NCI-H2107 treated with DMSO at 0.1 percent for 48 hours (cell line): Measurements from ENCODE around the gene NUDT9.
"Not testable (repeated sequence)": the region's sequence is repeated elsewhere in the genome, so short reads cannot be mapped to it uniquely, and the experiment has no call there.

Source experiments
- DNase-seq: peaks from one replicate; lab custom pipeline; 2025; ENCODE audit not compliant: unreplicated experiment; lab: John Stamatoyannopoulos, UW

NUDT9 gene

DNA sequence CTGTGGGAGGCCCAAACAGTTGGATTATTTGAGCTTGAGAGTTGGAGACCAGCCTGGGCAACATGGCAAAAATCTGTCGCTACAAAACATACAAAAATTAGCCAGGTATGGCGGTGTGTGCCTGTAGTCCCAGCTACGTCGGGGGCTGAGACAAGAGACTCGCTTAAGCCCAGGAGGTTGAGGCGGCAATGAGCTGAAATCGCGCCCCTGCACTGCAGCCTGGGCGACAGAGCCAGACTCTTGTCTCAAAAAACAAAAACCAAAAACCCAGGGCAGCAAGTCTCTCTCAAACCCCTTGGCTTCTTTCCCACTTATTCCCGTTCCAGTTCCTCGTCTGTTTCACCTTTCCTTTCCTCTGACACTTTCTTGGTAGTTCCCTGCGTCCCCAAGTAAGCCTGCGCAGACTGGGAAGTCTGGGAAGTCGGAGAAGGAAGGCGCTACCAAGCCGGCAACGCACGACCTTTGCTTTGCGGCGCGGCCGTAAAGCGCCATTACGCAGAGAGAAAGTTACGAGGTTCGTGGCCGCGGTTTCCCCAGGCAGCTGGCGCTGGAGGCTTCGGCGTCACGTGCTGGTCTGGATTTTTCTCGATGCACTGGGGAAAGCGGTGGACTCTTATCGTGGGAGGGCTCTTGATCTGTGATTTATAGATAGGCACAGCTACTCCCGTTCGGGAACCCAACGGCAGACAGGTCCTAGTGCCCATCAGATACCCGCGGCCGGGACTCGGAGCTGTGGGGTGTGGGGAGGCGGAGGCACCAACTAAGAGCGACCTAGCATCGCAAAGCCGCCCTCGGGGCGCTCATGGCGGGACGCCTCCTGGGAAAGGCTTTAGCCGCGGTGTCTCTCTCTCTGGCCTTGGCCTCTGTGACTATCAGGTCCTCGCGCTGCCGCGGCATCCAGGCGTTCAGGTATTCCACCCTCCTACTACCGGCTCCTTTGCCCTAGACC, at the start of gene NUDT9:
NUDT9 (plus strand) TSS at position 470 of the 949 bp plus-strand sequence; CDS start at position 803, 333 bp downstream.
- DNase-seq: peak; percentile 74

DNA sequence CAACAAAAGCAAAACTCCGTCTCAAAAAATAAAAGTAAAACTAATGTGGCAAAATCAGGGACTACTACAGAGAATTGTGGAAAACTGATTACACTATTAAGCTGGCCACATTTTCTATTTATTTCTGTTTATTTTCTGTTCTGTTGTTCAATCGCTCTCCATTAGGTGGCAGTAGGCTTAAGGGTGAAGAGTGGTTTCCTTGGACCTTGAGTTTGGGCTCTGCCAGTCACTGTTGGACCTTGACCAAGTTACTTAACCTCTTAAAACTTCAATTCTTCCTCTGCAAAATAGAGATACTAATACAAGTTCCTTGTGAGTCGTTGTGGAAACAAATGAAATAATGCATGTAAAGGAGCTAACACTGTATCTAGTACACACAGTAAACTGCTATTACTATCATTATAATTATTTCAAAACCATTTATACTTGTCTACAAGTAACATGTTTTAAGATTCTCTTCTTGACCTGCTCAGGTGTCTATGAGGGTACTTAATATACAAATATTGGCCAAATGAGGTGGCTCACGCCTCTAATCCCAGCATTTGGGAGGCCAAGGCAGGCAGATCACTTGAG, 46.6 kb upstream of the NUDT9 start:
- DNase-seq: no peak

- DNase-seq: no peak
These were observed 44.6 kb upstream of the NUDT9 start for GRCh38 chr4:87377816-87378215.

DNA sequence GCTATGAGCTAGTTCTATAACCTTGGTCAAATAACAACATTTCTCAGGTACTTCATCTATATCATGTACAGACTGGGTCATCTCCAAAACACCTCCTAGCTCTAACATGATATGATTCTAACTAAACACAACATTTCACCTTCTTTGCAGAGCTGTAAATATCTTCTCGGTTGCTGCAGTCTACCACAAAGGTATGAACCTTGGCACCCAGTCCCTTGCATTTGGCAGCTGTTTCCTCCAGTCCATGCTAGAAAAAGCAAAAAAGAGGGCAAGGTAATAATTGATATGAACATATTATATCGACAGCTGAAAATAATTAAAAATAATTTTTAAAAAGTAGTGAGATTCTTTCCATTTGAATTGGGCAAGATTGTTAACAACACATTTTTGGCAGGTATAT, 40.3 kb upstream of the NUDT9 start:
- no peak for DNase-seq

- no peak for DNase-seq
These were observed 39.4 kb upstream of the NUDT9 start for GRCh38 chr4:87382931-87383330.

- DNase-seq: not testable (repeated sequence)
These were observed 37.8 kb upstream of the NUDT9 start for GRCh38 chr4:87384466-87385132.

- DNase-seq: no peak
These were observed 35.1 kb upstream of the NUDT9 start for GRCh38 chr4:87387237-87387636.

DNA sequence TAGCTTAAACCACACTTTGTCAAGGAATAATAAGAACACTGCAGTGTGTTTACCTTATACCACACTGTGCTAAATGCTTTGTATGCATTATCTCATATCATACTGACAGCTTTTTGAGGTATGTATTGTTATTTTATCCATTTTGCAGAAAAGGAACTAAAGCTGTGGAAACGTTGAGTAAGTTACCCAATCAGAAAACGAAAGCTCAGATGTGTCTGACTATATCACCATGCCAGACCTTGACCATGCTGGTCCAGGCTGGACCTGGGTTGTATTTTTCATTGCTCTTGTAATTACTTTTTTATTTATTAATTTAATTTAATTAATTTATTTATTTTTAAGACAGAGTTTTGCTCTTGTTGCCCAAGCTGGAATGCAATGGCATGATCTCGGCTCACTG, 33.5 kb upstream of the NUDT9 start:
- DNase-seq: no peak

DNA sequence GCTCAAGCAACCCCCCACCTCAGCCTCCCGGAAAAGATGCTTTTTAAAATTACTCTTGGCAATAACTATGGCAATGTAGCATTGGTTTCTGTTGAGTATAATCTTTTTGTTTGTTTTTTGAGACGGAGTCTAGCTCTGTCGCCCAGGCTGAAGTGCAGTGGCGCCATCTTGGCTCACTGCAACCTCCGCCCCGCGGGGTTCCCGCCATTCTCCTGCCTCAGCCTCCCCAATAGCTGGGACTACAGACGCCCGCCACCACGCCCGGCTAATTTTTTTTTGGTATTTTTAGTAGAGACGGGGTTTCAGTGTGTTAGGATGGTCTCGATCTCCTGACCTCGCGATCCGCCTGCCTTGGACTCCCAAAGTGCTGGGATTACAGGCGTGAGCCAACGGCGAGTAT, 32.3 kb upstream of the NUDT9 start:
- DNase-seq: not testable (repeated sequence)

DNA sequence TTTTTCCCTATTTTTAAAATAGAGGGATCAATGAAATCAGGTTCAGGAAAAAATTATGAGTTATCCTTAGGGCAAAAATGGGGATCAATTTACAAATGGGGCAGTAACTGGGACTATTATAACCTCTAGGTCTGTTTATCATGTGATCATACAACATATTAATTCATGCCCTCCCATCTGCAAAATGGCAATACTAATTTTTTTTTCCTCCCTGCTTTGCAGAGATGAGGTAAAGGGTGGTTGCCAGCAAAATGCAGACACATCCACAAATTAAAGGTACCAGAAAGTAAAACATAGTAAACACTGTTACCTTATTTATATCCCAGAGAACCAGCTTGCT, 31.9 kb upstream of the NUDT9 start:
- DNase-seq: no peak

DNA sequence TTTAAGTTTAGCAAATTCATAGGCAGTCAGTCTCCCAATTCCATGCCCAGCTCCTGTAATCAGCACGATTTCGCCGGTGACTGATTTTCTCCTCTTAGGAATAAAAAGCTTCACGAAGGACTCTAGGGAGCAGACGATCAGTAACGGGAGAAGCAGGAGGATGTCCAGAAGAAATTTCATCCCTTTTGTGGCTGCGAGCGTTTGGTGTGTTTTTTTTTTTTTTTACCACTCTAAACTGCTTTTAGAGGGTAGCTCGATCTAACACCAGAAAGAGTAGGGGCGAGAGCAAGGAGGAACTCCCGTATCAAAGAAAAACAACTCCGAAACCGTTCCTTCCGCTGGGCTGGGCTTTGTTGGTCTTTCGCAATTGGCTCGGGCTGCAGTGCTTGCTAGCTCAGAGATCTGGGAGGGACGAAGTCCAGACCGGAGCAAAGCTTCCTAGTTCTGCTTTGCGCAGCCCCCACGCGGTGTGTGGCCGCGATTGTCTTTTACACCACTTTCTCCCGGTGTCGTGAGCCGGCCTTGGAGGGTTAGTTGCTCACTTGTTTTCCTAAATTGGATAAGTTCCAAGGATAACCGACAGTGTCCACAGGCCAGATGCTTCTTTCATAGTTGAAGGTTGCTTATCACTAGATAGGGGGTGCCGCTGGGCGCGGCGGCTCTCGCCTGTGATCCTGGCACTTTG, 31.3 kb upstream of the NUDT9 start, which contains the start of gene HSD17B11:
HSD17B11 (minus strand) TSS at position 298 of the 685 bp plus-strand sequence; CDS start at position 180, 118 bp downstream.
- DNase-seq: peak; percentile 48

GRCh38 chr4:87391576-87392054, 30.8 kb upstream of the NUDT9 start:
- no peak for DNase-seq

DNA sequence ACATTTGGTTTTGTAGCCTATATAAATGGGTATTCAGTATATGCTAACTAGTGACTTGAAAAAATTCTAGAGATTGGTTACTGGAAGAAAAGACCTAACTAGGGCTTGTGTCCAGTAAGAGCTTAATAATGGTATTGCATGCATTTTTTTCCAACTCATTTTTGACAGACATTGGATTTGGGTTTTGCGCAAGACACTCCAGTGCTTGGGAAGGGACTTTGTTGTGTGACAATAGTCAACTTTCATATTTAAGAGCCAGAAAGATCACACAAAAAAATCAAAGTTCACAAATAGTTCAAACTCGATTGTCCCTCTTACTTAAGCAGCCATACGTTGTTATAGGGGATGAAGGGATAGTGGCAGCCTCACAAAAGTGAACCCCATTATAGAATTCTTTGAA, 30.2 kb upstream of the NUDT9 start:
- no peak for DNase-seq

DNA sequence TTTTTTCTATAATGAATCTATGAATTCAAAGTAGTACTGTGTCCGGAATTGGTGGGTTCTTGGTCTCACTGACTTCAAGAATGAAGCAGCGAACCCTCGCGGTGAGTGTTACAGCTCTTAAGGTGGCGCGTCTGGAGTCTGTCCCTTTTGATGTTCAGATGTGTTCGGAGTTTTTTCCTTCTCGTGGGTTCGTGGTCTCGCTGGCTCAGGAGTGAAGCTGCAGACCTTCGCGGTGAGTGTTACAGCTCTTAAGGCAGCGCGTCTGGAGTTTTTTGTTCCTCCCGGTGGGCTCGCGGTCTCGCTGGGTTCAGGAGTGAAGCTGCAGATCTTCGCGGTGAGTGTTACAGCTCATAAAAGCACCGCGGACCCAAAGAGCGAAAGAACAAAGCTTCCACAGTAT, 27.3 kb upstream of the NUDT9 start:
- DNase-seq: not testable (repeated sequence)

- DNase-seq: not testable (repeated sequence)
These were observed 26.5 kb upstream of the NUDT9 start for GRCh38 chr4:87395851-87396250.

GRCh38 chr4:87399148-87399547, 23.2 kb upstream of the NUDT9 start:
- no peak for DNase-seq

- no peak for DNase-seq
These were observed 22.4 kb upstream of the NUDT9 start for GRCh38 chr4:87399954-87400353.

GRCh38 chr4:87403732-87404131, 18.6 kb upstream of the NUDT9 start:
- DNase-seq: not testable (repeated sequence)

DNA sequence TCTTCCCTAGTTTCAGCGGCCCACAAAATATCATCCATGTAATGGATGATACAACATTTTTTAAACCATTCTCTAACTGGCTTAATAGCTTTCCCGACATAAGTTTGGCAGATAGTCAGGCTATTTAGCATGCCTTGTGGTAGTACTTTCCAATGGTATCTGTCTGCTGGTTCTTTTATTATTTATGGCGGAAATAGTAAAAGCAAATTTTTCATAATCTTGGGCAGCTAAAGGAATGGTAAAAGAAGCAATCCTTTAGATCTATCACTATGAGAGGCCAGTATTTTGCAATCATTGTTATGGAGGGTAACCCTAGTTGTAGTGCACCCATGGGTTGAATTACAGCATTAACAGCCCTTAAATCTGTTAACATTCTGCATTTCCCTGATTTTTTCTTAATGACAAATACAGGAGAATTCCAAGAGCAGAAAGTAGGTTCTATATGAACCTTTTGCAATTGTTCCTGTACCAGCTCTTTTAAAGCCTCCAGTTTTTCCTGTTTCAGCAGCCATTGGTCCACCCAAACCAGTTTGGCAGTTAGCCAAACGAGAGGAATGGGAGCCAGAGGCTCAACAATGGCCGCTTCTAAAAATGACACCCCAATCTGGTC, 17.1 kb upstream of the NUDT9 start:
- DNase-seq: no peak

GRCh38 chr4:87406462-87406861, 15.9 kb upstream of the NUDT9 start:
- DNase-seq: no peak

- DNase-seq: not testable (repeated sequence)
These were observed 15.5 kb upstream of the NUDT9 start for GRCh38 chr4:87406902-87407301.
